Stimulated activated CD4-positive, alpha-beta T cell treated with anti-CD3 and anti-CD28 coated beads, Interleukin-1b, Interleukin-23, amount 100 ng/mL, for 24 hours (primary cell): ENCODE measurements around the gene CRYBG2.
"Not testable (repeated sequence)": the region's sequence is repeated elsewhere in the genome, so short reads cannot be mapped to it uniquely, and the experiment has no call there.

ENCODE experiments used
- DNase-seq, 4 experiments: peaks; one replicate each; pipeline ENCODE4 v3.0.0-alpha.2; 2020; ENCODE audit warnings: low read depth in 4 of 4, low spot score in 1 of 4

The CRYBG2 gene

DNA sequence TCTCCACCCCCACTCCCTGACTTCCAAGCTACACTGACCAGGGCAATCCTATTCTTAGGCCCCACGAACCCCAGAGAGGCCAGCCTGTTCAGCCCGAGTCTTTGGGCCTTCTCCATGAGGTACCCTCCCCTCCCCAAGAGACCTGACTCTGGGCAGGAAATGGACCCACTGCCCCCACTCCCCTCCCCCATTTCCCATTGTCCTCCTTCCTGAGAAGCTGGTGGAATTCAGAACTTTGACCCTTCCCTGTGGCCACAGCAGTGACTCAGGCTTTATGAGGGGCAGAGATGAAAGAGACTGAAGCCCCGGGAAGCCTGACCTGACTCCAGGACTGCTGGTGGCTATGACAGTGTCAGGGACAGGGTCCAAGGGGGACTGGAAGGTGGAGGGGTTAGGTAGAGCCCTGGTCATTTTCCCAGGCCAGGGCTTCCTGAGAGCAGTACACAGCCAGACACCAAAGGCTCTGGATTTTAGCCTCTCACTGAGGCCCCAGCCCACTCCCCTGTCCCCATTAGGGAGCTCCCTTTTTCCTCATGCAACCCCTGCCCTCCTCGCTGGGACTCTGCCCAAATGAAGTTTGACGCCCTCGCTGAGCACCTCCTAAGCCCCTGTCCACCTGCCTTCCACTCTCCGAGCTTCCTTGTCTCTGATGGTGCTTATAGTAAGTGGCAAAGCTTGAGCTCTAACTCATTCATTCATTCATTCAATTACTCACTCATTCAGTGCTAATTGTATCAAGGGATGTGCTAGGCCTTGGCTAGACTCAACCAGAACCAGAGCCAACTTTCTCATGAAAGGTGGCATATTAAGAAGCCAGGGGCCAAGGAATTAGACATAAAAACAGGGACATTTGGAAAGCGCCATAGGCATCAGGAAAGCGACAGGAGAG lies 3.0 kb downstream of the CRYBG2 start:
- no peak for DNase-seq

DNA sequence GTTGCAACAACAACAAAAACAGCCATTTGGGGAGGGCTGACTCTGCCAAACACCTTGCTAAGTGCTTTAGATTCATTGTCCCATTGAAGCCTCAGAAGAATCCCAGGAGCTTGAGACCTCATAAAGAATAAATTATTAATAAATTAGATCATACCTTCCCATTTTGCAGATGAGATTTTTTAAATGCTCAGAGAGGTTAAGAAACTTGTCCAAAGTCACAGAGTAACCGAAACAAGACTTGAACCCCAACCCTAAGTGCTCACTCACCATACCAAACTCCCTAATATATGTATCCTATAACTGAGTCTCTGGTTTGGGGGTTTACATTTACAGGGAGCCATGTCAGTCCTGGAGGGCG lies 3.6 kb downstream of the CRYBG2 start:
- no peak for DNase-seq

- DNase-seq, result no peak
Observed at GRCh38 chr1:26349877-26350244, 4.1 kb downstream of the CRYBG2 start.

- DNase-seq, result no peak
Observed at GRCh38 chr1:26349188-26349876, 4.6 kb downstream of the CRYBG2 start.

GRCh38 chr1:26346274-26347033 lies 7.5 kb downstream of the CRYBG2 start:
- no peak for DNase-seq

- DNase-seq, result no peak
Observed at GRCh38 chr1:26345718-26346117, 8.2 kb downstream of the CRYBG2 start.

GRCh38 chr1:26344147-26344920 lies 9.6 kb downstream of the CRYBG2 start:
- no peak for DNase-seq

- no peak for DNase-seq
Observed at GRCh38 chr1:26340047-26340481, 13.9 kb downstream of the CRYBG2 start.

DNA sequence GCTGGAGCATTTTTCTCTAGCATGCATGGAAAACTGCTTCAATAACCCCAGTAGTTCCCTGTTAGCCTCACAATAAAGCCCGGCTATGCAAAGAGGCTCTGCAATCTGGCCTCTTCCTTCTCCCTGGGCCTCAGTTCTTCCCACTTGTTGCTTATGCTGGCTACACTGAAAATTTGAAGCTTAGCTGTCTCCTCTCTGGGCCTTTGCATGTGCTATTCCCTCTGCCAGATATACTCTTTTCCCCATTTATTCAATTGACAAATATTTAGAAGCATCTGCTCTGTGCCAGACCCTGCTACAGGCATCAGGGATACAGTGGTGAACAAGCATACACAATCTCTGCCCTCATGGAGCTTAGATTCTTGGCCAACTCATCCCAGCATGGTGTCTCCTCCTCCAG lies 15.3 kb downstream of the CRYBG2 start:
- no peak for DNase-seq

DNA sequence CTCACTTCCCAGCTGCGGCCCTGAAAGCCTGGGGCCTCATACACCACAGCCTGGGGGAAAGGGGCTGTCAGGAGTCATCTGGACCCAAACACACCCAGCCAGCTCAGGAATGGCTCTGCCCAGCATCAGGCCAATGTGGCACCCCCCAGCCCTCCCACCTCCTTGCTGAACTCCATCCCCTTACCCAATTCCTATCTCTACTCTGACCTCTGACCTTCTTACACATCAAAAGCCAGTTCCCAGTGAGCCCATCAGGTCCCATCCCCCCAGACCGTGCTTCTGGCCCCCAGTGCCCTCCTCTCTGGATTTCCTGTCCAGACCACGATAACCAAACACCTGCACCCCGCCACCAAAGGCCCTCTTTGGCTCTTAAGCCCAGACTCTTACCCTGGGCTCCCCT lies 16.3 kb downstream of the CRYBG2 start:
- no peak for DNase-seq

- DNase-seq, result no peak
Observed at GRCh38 chr1:26337206-26337535, 16.8 kb downstream of the CRYBG2 start.

GRCh38 chr1:26336477-26337205 lies 17.3 kb downstream of the CRYBG2 start:
- peak; percentile 65 to 84 (median 68) for DNase-seq

GRCh38 chr1:26335774-26336476 lies 18.0 kb downstream of the CRYBG2 start:
- no peak for DNase-seq

GRCh38 chr1:26333312-26333711 lies 20.6 kb downstream of the CRYBG2 start:
- not testable (repeated sequence) for DNase-seq

GRCh38 chr1:26330276-26330675 lies 23.7 kb downstream of the CRYBG2 start:
- no peak for DNase-seq

DNA sequence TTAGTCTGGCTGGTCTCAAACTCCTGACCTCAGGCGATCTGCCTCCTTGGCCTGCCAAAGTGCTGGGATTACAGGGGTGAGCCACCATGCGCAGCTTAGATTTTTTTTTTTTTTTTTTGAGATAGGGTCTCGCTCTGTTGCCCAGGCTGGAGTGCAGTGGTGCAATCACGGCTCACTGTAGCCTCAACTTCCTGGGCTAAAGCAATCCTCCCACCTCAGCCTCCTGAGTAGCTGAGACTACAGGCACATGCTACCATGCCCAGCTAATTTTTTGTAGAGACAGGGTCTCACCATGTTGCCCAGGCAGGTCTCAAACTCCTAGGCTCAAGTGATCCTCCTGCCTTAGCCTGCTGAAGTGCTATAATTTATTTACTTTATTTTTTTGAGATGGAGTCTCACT lies 24.6 kb downstream of the CRYBG2 start:
- DNase-seq, result not testable (repeated sequence)

- no peak for DNase-seq
Observed at GRCh38 chr1:26328597-26328996, 25.3 kb downstream of the CRYBG2 start.

DNA sequence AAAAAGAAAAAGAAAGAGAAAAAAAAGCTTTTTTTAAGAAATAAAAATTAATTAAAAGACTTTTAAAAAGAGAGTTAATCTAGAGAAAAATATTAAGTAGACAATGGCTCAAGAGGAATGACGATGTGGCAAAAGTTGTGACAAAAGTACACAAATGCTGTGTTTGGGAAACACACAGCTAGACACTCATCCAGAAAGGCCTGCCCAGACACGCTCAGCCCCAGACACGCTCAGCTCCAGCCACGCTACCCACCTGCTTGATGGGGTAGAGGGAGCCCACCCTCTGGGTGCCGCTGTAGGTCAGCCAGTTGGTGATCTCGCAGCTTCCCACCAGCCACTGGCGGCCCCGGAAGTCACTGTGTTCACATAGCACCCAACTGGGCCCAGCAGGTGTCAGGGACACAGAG lies 26.0 kb downstream of the CRYBG2 start:
- no peak for DNase-seq

GRCh38 chr1:26324550-26324949 lies 29.4 kb downstream of the CRYBG2 start:
- no peak for DNase-seq

- no peak for DNase-seq
Observed at GRCh38 chr1:26323382-26323781, 30.5 kb downstream of the CRYBG2 start.
